GM19025 (cell line): ENCODE results near the gene MAP3K4.

Source experiments
- ATAC-seq: cut with Tn5 transposase; IDR thresholded peaks from one replicate; pipeline ENCODE4 v1.9.1; 2021; ENCODE audit warnings: mild to moderate bottlenecking, low read depth, moderate library complexity; ENCODE audit not compliant: unreplicated experiment

The MAP3K4 gene

GRCh38 chr6:161161889-161162624, 170.5 kb downstream of the MAP3K4 start:
- ATAC-seq: no peak

DNA sequence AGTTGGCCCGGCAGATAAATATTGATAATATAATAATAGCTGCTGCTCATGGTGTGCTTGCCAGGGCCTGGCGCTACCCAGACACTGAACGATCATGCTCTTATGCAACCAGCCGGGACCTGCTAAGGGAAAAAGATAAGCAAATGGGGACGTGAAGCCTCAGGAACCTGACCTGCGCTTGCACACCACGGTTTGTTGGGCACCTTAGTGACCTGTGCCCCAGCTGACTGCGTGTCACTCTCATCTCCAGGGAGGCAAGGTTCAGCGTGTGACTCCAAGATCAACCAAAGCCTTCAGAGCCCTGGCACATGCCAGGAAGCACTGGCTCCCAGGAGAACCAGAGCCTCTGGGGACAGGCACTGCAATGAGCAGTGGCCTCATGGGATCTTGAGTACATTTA, 171.2 kb downstream of the MAP3K4 start:
- no peak for ATAC-seq

- ATAC-seq: no peak
Measured at GRCh38 chr6:161163466-161164181, 172.1 kb downstream of the MAP3K4 start.

GRCh38 chr6:161164182-161164625, 172.6 kb downstream of the MAP3K4 start:
- ATAC-seq: no peak

- no peak for ATAC-seq
Measured at GRCh38 chr6:161166176-161166575, 174.6 kb downstream of the MAP3K4 start.

DNA sequence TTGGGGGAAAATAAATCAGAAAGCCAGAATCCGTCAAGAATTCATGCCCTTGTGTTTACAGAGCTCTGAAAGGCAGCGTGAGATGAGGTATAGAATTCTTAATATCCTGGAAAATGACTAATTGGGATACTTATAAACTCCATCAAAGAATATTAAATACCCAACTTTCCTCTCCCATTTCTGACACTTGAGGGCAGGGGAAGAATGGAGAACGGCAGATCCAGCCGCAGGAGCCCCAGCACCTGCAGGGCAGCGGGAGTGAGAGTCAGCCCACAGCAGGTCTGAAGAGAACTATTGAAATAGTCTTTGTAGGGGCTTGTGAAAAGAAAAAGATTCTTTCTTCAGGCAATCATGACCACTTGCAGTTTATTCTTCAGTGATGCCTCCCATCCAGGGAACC, 175.1 kb downstream of the MAP3K4 start:
- ATAC-seq: no peak
